Tibial nerve (tissue), 4 donors: Measurements from ENCODE around the gene NBEA. TPM values are rescaled to one million over a fixed set of nuclear protein-coding genes. Genes with fewer than 3 reads are reported as not detected.

Experiments
- DNase-seq, 2 donors: peaks; one replicate each; pipeline ENCODE4 v3.0.0-alpha.2; 2019; ENCODE audit warnings: low spot score in 2 of 2
- H3K27ac ChIP-seq, 4 donors: fragments of 200-600 bp; sonication (generic) in 3 of 4; one replicate each; pipeline ENCODE4 v1.5.1; 2017 to 2019; ENCODE audit warnings: mild to moderate bottlenecking in 1 of 4
- H3K27me3 ChIP-seq, 2 donors: fragments of 200-600 bp; sonication (generic) in 1 of 2; one replicate each; pipeline versions ENCODE4 v1.5.1 to v1.6.0; 2017 to 2019
- H3K36me3 ChIP-seq, 3 donors: fragments of 200-600 bp; sonication (generic); one replicate each; pipeline ENCODE4 v1.5.1; 2018 to 2019
- H3K4me1 ChIP-seq, 4 donors: fragments of 200-600 bp; sonication (generic) in 3 of 4; one replicate each; pipeline ENCODE4 v1.5.1; 2017 to 2019
- H3K4me3 ChIP-seq, 4 donors: fragments of 200-600 bp; sonication (generic) in 3 of 4; one replicate each; pipeline ENCODE4 v1.5.1; 2017 to 2019; ENCODE audit warnings: mild to moderate bottlenecking in 1 of 4, moderate library complexity in 1 of 4
- H3K9me3 ChIP-seq, 4 donors: fragments of 200-600 bp; sonication (generic) in 3 of 4; one replicate each; pipeline ENCODE4 v1.5.1; 2017 to 2019
- CTCF ChIP-seq, 5 experiments: fragments of 200-600 bp in 3 of 5; fragments of 450-650 bp in 2 of 5; sonication (generic) in 3 of 5; IDR thresholded peaks; one replicate each; pipeline ENCODE4 v1.5.1; 2016 to 2019; ENCODE audit warnings: antibody characterized with exemption in 5 of 5, mild to moderate bottlenecking in 3 of 5, moderate library complexity in 2 of 5
- EP300 ChIP-seq, 2 donors: sonication (generic); formaldehyde crosslinking; IDR thresholded peaks; one replicate each; pipeline ENCODE4 v1.6.1; 2017; ENCODE audit warnings: antibody characterized with exemption in 2 of 2, mild to moderate bottlenecking in 1 of 2
- POLR2A ChIP-seq, 2 donors: fragments of 450-650 bp; IDR thresholded peaks; one replicate each; pipeline ENCODE4 v1.6.1; 2017; ENCODE audit warnings: antibody characterized with exemption in 2 of 2, mild to moderate bottlenecking in 2 of 2, moderate library complexity in 2 of 2
- WGBS, 2 donors: methylation state at CpG; one replicate each; pipeline ENCODE4 v1.1.5; 2018; 5-methylcytosine and 5-hydroxymethylcytosine counted together
- total RNA-seq, 4 donors: library from RNA; depleted of rRNA; stranded (reverse); fragments of >200 nt; gene quantifications; one replicate each; pipeline ENCODE4 v1.1.0, GENCODE V29; 2016

Gene NBEA
- total RNA-seq, 4 donors from 2014 or later, result 9.0 to 11.9 (median 10.5) TPM

- H3K4me3 ChIP-seq, result no peak overlapping the region
- no peaks in the 10 kb centered on the region for H3K4me1 ChIP-seq
- H3K36me3 ChIP-seq, result peaks cover 0 to 7% (median 0%) of the 10 kb centered on the region in 3 donors
- no peaks in the 10 kb centered on the region for H3K9me3 ChIP-seq
- no peak overlapping the region for H3K27ac ChIP-seq
- no peak for TF ChIP-seq CTCF (IDR thresholded peaks at IDR 0.05)
- no peak for TF ChIP-seq POLR2A (IDR thresholded peaks at IDR 0.05)
- no peak for TF ChIP-seq EP300 (IDR thresholded peaks at IDR 0.05)
- WGBS, 2 donors, result 73 to 77% methylated on average over 2 of the region's 2 CpGs
- no peaks in the 10 kb centered on the region for H3K27me3 ChIP-seq
- no peak for DNase-seq
These were observed 624.3 kb downstream of the NBEA start for GRCh38 chr13:35566340-35566739.

DNA sequence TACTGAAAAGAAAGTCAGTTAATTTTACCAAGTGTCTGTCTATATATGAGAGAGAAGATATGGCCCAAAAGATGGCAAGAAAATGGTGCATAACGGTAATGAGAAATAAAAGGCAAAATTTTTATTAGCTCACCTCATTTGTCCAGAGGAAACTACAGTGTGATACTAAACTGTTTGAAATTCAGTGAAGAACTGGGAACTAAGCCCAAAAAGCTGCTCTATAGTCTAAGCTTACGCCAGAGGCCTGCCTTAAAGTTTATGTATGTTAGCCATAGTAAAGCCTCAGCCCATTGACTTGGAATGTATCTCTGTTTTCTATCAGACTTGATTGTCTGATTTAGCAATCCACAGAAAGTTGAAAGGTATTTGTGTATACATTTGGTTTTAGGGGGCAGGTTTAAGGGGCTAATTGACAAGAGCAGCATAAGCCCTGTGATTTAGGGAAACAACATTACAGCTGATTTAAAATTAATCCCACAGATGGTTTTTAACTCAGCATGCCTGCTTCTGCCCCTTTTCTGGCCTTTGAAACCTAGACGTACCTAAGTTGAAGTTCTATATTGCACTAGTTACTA is 625.4 kb downstream of the NBEA start:
- Histone ChIP-seq H3K9me3 (no peaks in the 10 kb centered on the region), H3K27ac (no peak overlapping the region), H3K4me3 (no peak overlapping the region), H3K4me1 (no peaks in the 10 kb centered on the region), H3K27me3 (no peaks in the 10 kb centered on the region), H3K36me3 (peaks cover 0 to 7% (median 0%) of the 10 kb centered on the region in 3 donors)
- no peak for TF ChIP-seq CTCF (IDR thresholded peaks at IDR 0.05)
- TF ChIP-seq EP300 (IDR thresholded peaks at IDR 0.05), result no peak
- no peak for TF ChIP-seq POLR2A (IDR thresholded peaks at IDR 0.05)
- 92 to 98% methylated on average over 3 of the region's 3 CpGs for WGBS, 2 donors
- no peak for DNase-seq

- TF ChIP-seq EP300 (IDR thresholded peaks at IDR 0.05), result no peak
- no peak for TF ChIP-seq POLR2A (IDR thresholded peaks at IDR 0.05)
- no peak for TF ChIP-seq CTCF (IDR thresholded peaks at IDR 0.05)
- H3K36me3 ChIP-seq, result no peaks in the 10 kb centered on the region
- no peak overlapping the region for H3K27ac ChIP-seq
- no peak for DNase-seq
- no peaks in the 10 kb centered on the region for H3K4me1 ChIP-seq
- H3K9me3 ChIP-seq, result no peaks in the 10 kb centered on the region
- H3K4me3 ChIP-seq, result no peak overlapping the region
- H3K27me3 ChIP-seq, result no peaks in the 10 kb centered on the region
These were observed 631.6 kb downstream of the NBEA start for GRCh38 chr13:35573639-35574038.

DNA sequence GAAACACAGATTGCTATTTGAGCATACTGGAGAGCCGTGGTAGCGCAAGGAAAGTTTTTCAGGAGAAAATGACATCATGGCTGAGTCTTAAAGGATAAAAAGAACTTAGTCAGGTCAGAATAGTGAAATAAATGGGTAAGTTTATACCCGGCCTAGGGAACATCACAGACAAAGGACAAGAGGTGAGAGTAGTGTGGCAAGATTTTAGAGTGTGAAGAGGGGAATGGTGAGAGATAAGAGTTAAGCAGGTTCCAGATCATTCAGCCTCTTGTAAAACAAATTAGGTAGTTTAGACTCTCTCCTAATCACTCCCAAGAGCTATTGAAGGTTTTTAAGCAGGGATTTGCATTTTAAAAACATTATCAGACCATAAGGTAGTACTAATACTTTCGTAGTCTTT is 650.4 kb downstream of the NBEA start:
- TF ChIP-seq CTCF (IDR thresholded peaks at IDR 0.05), result no peak
- no peak for TF ChIP-seq POLR2A (IDR thresholded peaks at IDR 0.05)
- no peak for TF ChIP-seq EP300 (IDR thresholded peaks at IDR 0.05)
- no peak for DNase-seq
- no peaks in the 10 kb centered on the region for H3K4me1 ChIP-seq

DNA sequence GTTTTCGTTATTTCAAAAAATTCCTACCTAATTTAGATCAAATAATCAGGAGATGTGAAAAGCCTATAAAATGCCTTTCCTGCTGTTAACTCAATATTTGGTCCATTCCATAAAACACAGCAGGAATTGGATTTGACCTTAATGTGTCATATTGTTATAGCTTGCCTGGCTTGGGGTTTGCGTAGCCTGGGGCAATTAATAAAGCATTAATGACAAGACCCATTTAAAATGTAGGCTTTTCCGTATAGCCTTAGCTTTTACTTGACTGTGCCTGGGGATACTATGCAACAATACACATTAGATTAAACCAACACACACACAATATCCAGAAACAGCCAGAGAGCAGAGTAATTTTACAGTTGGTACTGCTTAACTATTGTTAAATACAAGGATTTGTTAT is 651.6 kb downstream of the NBEA start:
- no peak for TF ChIP-seq EP300 (IDR thresholded peaks at IDR 0.05)
- no peak for TF ChIP-seq POLR2A (IDR thresholded peaks at IDR 0.05)
- no peak for TF ChIP-seq CTCF (IDR thresholded peaks at IDR 0.05)
- DNase-seq, result no peak
- Histone ChIP-seq H3K9me3 (no peaks in the 10 kb centered on the region), H3K4me1 (peaks cover 0 to 11% (median 1%) of the 10 kb centered on the region in 4 donors), H3K27ac (no peak overlapping the region), H3K27me3 (no peaks in the 10 kb centered on the region), H3K36me3 (peaks cover 0 to 4% (median 0%) of the 10 kb centered on the region in 3 donors), H3K4me3 (no peak overlapping the region)
- WGBS, 2 donors, result 90% methylated on average over 3 of the region's 3 CpGs

More for the DNA sequence above, 650.4 kb downstream of the NBEA start:
- 88 to 91% methylated on average over 4 of the region's 4 CpGs for WGBS, 2 donors
- Histone ChIP-seq H3K4me3 (no peak overlapping the region), H3K36me3 (peaks cover 0 to 4% (median 0%) of the 10 kb centered on the region in 3 donors), H3K9me3 (no peaks in the 10 kb centered on the region), H3K27me3 (no peaks in the 10 kb centered on the region), H3K27ac (no peak overlapping the region)
